ENCODE data around the gene HOATZ. TPM values are rescaled to one million over a fixed set of nuclear protein-coding genes. Genes with fewer than 3 reads are reported as not detected.

HOATZ gene
- total RNA-seq, 3 donors from 2014 or later = not detected

- no peaks in the 10 kb centered on the region for H3K36me3 Mint-ChIP-seq (ENCODE audit: insufficient read depth)
- no peak overlapping the region for H3K4me3 Mint-ChIP-seq
- peaks cover 2% of the 10 kb centered on the region for H3K4me1 Mint-ChIP-seq (ENCODE audit: low read depth)
- no peaks in the 10 kb centered on the region for H3K9me3 Mint-ChIP-seq
- H3K27me3 Mint-ChIP-seq (ENCODE audit: low read depth) = peaks cover 13% of the 10 kb centered on the region
- DNase-seq (no peak), ATAC-seq (no peak)
These were observed 56.2 kb downstream of the HOATZ start for GRCh38 chr11:111570796-111571195.

- peaks cover 2% of the 10 kb centered on the region for H3K4me1 Mint-ChIP-seq (ENCODE audit: low read depth)
- H3K4me3 Mint-ChIP-seq = no peak overlapping the region
- DNase-seq (no peak), ATAC-seq (no peak)
- peaks cover 13% of the 10 kb centered on the region for H3K27me3 Mint-ChIP-seq (ENCODE audit: low read depth)
- no peaks in the 10 kb centered on the region for H3K9me3 Mint-ChIP-seq
- H3K36me3 Mint-ChIP-seq (ENCODE audit: insufficient read depth) = no peaks in the 10 kb centered on the region
These were observed 57.4 kb downstream of the HOATZ start for GRCh38 chr11:111571829-111572501.

- DNase-seq (no peak), ATAC-seq (no peak)
- peaks cover 2% of the 10 kb centered on the region for H3K4me1 Mint-ChIP-seq (ENCODE audit: low read depth)
- H3K27me3 Mint-ChIP-seq (ENCODE audit: low read depth) = peaks cover 13% of the 10 kb centered on the region
- H3K36me3 Mint-ChIP-seq (ENCODE audit: insufficient read depth) = no peaks in the 10 kb centered on the region
- H3K9me3 Mint-ChIP-seq = no peaks in the 10 kb centered on the region
- H3K4me3 Mint-ChIP-seq = no peak overlapping the region
These were observed 58.0 kb downstream of the HOATZ start for GRCh38 chr11:111572581-111572980.

GRCh38 chr11:111573821-111574249 is 59.3 kb downstream of the HOATZ start:
- no peaks in the 10 kb centered on the region for H3K36me3 Mint-ChIP-seq (ENCODE audit: insufficient read depth)
- peaks cover 2% of the 10 kb centered on the region for H3K4me1 Mint-ChIP-seq (ENCODE audit: low read depth)
- DNase-seq (no peak), ATAC-seq (no peak)
- peaks cover 13% of the 10 kb centered on the region for H3K27me3 Mint-ChIP-seq (ENCODE audit: low read depth)
- H3K9me3 Mint-ChIP-seq = no peaks in the 10 kb centered on the region
- no peak overlapping the region for H3K4me3 Mint-ChIP-seq

- Mint-ChIP-seq H3K9me3 (no peaks in the 10 kb centered on the region), H3K27me3 (ENCODE audit: low read depth) (peaks cover 13% of the 10 kb centered on the region), H3K4me3 (peak overlapping the region; percentile 33), H3K36me3 (ENCODE audit: insufficient read depth) (no peaks in the 10 kb centered on the region), H3K4me1 (ENCODE audit: low read depth) (peaks cover 2% of the 10 kb centered on the region)
- ATAC-seq (no peak), DNase-seq (no peak)
These were observed 60.0 kb downstream of the HOATZ start for GRCh38 chr11:111574373-111575225.

GRCh38 chr11:111575740-111576139 is 61.2 kb downstream of the HOATZ start:
- H3K27me3 Mint-ChIP-seq (ENCODE audit: low read depth) = peaks cover 13% of the 10 kb centered on the region
- DNase-seq (no peak), ATAC-seq (no peak)
- no peak overlapping the region for H3K4me3 Mint-ChIP-seq
- peaks cover 2% of the 10 kb centered on the region for H3K4me1 Mint-ChIP-seq (ENCODE audit: low read depth)
- no peaks in the 10 kb centered on the region for H3K9me3 Mint-ChIP-seq
- H3K36me3 Mint-ChIP-seq (ENCODE audit: insufficient read depth) = no peaks in the 10 kb centered on the region

- H3K4me1 Mint-ChIP-seq (ENCODE audit: low read depth) = peaks cover 2% of the 10 kb centered on the region
- no peaks in the 10 kb centered on the region for H3K36me3 Mint-ChIP-seq (ENCODE audit: insufficient read depth)
- H3K9me3 Mint-ChIP-seq = no peaks in the 10 kb centered on the region
- peaks cover 2% of the 10 kb centered on the region for H3K27me3 Mint-ChIP-seq (ENCODE audit: low read depth)
- ATAC-seq (no peak), DNase-seq (no peak)
- H3K4me3 Mint-ChIP-seq = no peak overlapping the region
These were observed 63.2 kb downstream of the HOATZ start for GRCh38 chr11:111577821-111578220.

GRCh38 chr11:111581341-111581740 is 66.8 kb downstream of the HOATZ start:
- H3K4me3 Mint-ChIP-seq = no peak overlapping the region
- H3K9me3 Mint-ChIP-seq = no peaks in the 10 kb centered on the region
- H3K36me3 Mint-ChIP-seq (ENCODE audit: insufficient read depth) = no peaks in the 10 kb centered on the region
- no peaks in the 10 kb centered on the region for H3K4me1 Mint-ChIP-seq (ENCODE audit: low read depth)
- no peak for DNase-seq
- no peak for ATAC-seq
- H3K27me3 Mint-ChIP-seq (ENCODE audit: low read depth) = no peaks in the 10 kb centered on the region

GRCh38 chr11:111582163-111582562 is 67.6 kb downstream of the HOATZ start:
- no peaks in the 10 kb centered on the region for H3K4me1 Mint-ChIP-seq (ENCODE audit: low read depth)
- DNase-seq = no peak
- H3K9me3 Mint-ChIP-seq = no peaks in the 10 kb centered on the region
- no peaks in the 10 kb centered on the region for H3K36me3 Mint-ChIP-seq (ENCODE audit: insufficient read depth)
- no peaks in the 10 kb centered on the region for H3K27me3 Mint-ChIP-seq (ENCODE audit: low read depth)
- no peak overlapping the region for H3K4me3 Mint-ChIP-seq
- no peak for ATAC-seq

GRCh38 chr11:111582881-111583280 is 68.3 kb downstream of the HOATZ start:
- no peaks in the 10 kb centered on the region for H3K36me3 Mint-ChIP-seq (ENCODE audit: insufficient read depth)
- H3K4me1 Mint-ChIP-seq (ENCODE audit: low read depth) = no peaks in the 10 kb centered on the region
- DNase-seq (no peak), ATAC-seq (no peak)
- H3K4me3 Mint-ChIP-seq = no peak overlapping the region
- H3K9me3 Mint-ChIP-seq = no peaks in the 10 kb centered on the region
- H3K27me3 Mint-ChIP-seq (ENCODE audit: low read depth) = no peaks in the 10 kb centered on the region

GRCh38 chr11:111585371-111585770 is 70.8 kb downstream of the HOATZ start:
- Mint-ChIP-seq H3K27me3 (ENCODE audit: low read depth) (no peaks in the 10 kb centered on the region), H3K9me3 (no peaks in the 10 kb centered on the region), H3K4me1 (ENCODE audit: low read depth) (no peaks in the 10 kb centered on the region), H3K4me3 (no peak overlapping the region), H3K36me3 (ENCODE audit: insufficient read depth) (no peaks in the 10 kb centered on the region)
- DNase-seq (no peak), ATAC-seq (no peak)

GRCh38 chr11:111586388-111586831 is 71.8 kb downstream of the HOATZ start:
- H3K9me3 Mint-ChIP-seq = no peaks in the 10 kb centered on the region

More at GRCh38 chr11:111586388-111586831, 71.8 kb downstream of the HOATZ start:
- peak in 1 of 2 donors; percentile 28 for ATAC-seq
- H3K27me3 Mint-ChIP-seq (ENCODE audit: low read depth) = no peaks in the 10 kb centered on the region
- H3K36me3 Mint-ChIP-seq (ENCODE audit: insufficient read depth) = no peaks in the 10 kb centered on the region
- DNase-seq = peak; percentile 34
- no peak overlapping the region for H3K4me3 Mint-ChIP-seq
- no peaks in the 10 kb centered on the region for H3K4me1 Mint-ChIP-seq (ENCODE audit: low read depth)

Measured in activated T-cell treated with anti-CD3 and anti-CD28 coated beads, Interleukin-2, amount 50 U/mL, for 4 hours (primary cell).